ENCODE results near the gene MPPE1. TPM values are rescaled to one million over a fixed set of nuclear protein-coding genes. Genes with fewer than 3 reads are reported as not detected.

Gene MPPE1
- total RNA-seq, 4 donors from 2014 or later = 13.6 to 40.9 (median 29.5) TPM

GRCh38 chr18:11866329-11866728, 41.8 kb downstream of the MPPE1 start:
- intact Hi-C loops (cut with DNase I; ENCODE audit: low total_unique reads) = no loop called here
- H3K4me3 ChIP-seq = no peak overlapping the region
- H3K27ac ChIP-seq = no peak overlapping the region
- no peak for DNase-seq
- H3K4me1 ChIP-seq = no peaks in the 10 kb centered on the region
- no peaks in the 10 kb centered on the region for H3K9me3 ChIP-seq
- H3K36me3 ChIP-seq = no peaks in the 10 kb centered on the region
- TF ChIP-seq POLR2A (IDR thresholded peaks at IDR 0.05) (no peak), CTCF (IDR thresholded peaks at IDR 0.05) (no peak)
- no peaks in the 10 kb centered on the region for H3K27me3 ChIP-seq

GRCh38 chr18:11865071-11865470, 43.0 kb downstream of the MPPE1 start:
- no peaks in the 10 kb centered on the region for H3K36me3 ChIP-seq
- intact Hi-C loops (cut with DNase I; ENCODE audit: low total_unique reads) = no loop called here
- H3K4me1 ChIP-seq = no peaks in the 10 kb centered on the region
- H3K9me3 ChIP-seq = no peaks in the 10 kb centered on the region
- H3K27me3 ChIP-seq = no peaks in the 10 kb centered on the region
- no peak overlapping the region for H3K4me3 ChIP-seq
- H3K27ac ChIP-seq = no peak overlapping the region
- DNase-seq = no peak
- TF ChIP-seq POLR2A (IDR thresholded peaks at IDR 0.05) (no peak), CTCF (IDR thresholded peaks at IDR 0.05) (no peak)

GRCh38 chr18:11864471-11864870, 43.6 kb downstream of the MPPE1 start:
- Histone ChIP-seq H3K4me1 (no peaks in the 10 kb centered on the region), H3K4me3 (no peak overlapping the region), H3K9me3 (no peaks in the 10 kb centered on the region), H3K36me3 (no peaks in the 10 kb centered on the region), H3K27ac (no peak overlapping the region), H3K27me3 (no peaks in the 10 kb centered on the region)
- TF ChIP-seq CTCF (IDR thresholded peaks at IDR 0.05) (no peak), POLR2A (IDR thresholded peaks at IDR 0.05) (no peak)
- intact Hi-C loops (cut with DNase I; ENCODE audit: low total_unique reads) = no loop called here
- no peak for DNase-seq

GRCh38 chr18:11862468-11863137, 45.5 kb downstream of the MPPE1 start:
- H3K27me3 ChIP-seq = no peaks in the 10 kb centered on the region
- H3K9me3 ChIP-seq = no peaks in the 10 kb centered on the region
- no peak overlapping the region for H3K4me3 ChIP-seq
- no peaks in the 10 kb centered on the region for H3K36me3 ChIP-seq
- intact Hi-C loops (cut with DNase I; ENCODE audit: low total_unique reads) = no loop called here
- H3K4me1 ChIP-seq = no peaks in the 10 kb centered on the region
- TF ChIP-seq CTCF (IDR thresholded peaks at IDR 0.05) = no peak
- TF ChIP-seq POLR2A (IDR thresholded peaks at IDR 0.05) = no peak
- no peak overlapping the region for H3K27ac ChIP-seq
- DNase-seq = no peak

GRCh38 chr18:11861583-11862288, 46.4 kb downstream of the MPPE1 start:
- no peak overlapping the region for H3K27ac ChIP-seq
- DNase-seq = no peak
- intact Hi-C loops (cut with DNase I; ENCODE audit: low total_unique reads) = no loop called here
- no peak overlapping the region for H3K4me3 ChIP-seq
- no peaks in the 10 kb centered on the region for H3K9me3 ChIP-seq
- TF ChIP-seq POLR2A (IDR thresholded peaks at IDR 0.05) = no peak
- H3K4me1 ChIP-seq = no peaks in the 10 kb centered on the region
- no peaks in the 10 kb centered on the region for H3K27me3 ChIP-seq
- no peaks in the 10 kb centered on the region for H3K36me3 ChIP-seq

Measured in uterus (tissue), 4 donors.